Neutrophil (primary cell): Measurements from ENCODE around the gene PTPA.
"Not testable (repeated sequence)": the region's sequence is repeated elsewhere in the genome, so short reads cannot be mapped to it uniquely, and the experiment has no call there.

Source experiments
- H3K27ac ChIP-seq: fragments of 200-600 bp; sonication (generic); 2 replicates; pipeline ENCODE4 v1.5.1; 2016; ENCODE audit warnings: mild to moderate bottlenecking, moderate library complexity
- H3K27me3 ChIP-seq: fragments of 200-600 bp; sonication (generic); 2 replicates; pipeline ENCODE4 v1.6.0; 2016; ENCODE audit warnings: mild to moderate bottlenecking
- H3K36me3 ChIP-seq: fragments of 200-600 bp; sonication (generic); 2 replicates; pipeline ENCODE4 v1.5.1; 2017
- H3K4me1 ChIP-seq, 2 experiments: fragments of 200-600 bp in 1 of 2; sonication (generic) in 1 of 2; 1 replicate in 1 of 2; 2 replicates in 1 of 2; pipeline versions ENCODE4 v1.5.1 to v1.6.1; 2013 to 2016; ENCODE audit warnings: low read depth in 1 of 2, low read length in 1 of 2, mild to moderate bottlenecking in 1 of 2, moderate library complexity in 1 of 2; ENCODE audit not compliant: control insufficient read depth in 1 of 2, insufficient read depth in 1 of 2
- H3K4me3 ChIP-seq, 2 experiments: fragments of 200-600 bp in 1 of 2; sonication (generic) in 1 of 2; 1 replicate in 1 of 2; 2 replicates in 1 of 2; pipeline ENCODE4 v1.5.1; 2013 to 2016; ENCODE audit warnings: low read depth in 1 of 2, low read length in 1 of 2, mild to moderate bottlenecking in 1 of 2, moderate library complexity in 1 of 2
- H3K9me3 ChIP-seq: fragments of 200-600 bp; sonication (generic); 2 replicates; pipeline ENCODE4 v1.5.1; 2016
- CTCF ChIP-seq: fragments of 200-600 bp; sonication (generic); IDR thresholded peaks from 2 replicates; pipeline ENCODE4 v1.5.1; 2016; ENCODE audit warnings: antibody characterized with exemption

Gene PTPA

GRCh38 chr9:129113645-129114304 lies 2.6 kb downstream of the PTPA start:
- Histone ChIP-seq H3K9me3 (no peaks in the 10 kb centered on the region), H3K4me3 (no peak overlapping the region), H3K4me1 (peaks cover 21 to 26% of the 10 kb centered on the region in 2 experiments), H3K27ac (peak overlapping the region; percentile 6), H3K27me3 (no peaks in the 10 kb centered on the region), H3K36me3 (no peaks in the 10 kb centered on the region)
- no peak for TF ChIP-seq CTCF

GRCh38 chr9:129118799-129119198 lies 7.6 kb downstream of the PTPA start:
- TF ChIP-seq CTCF: no peak
- H3K27ac ChIP-seq: no peak overlapping the region

GRCh38 chr9:129121483-129121882 lies 10.3 kb downstream of the PTPA start:
- Histone ChIP-seq H3K27me3 (no peaks in the 10 kb centered on the region), H3K27ac (no peak overlapping the region), H3K9me3 (no peaks in the 10 kb centered on the region), H3K4me3 (no peak overlapping the region), H3K36me3 (peaks cover 47% of the 10 kb centered on the region), H3K4me1 (peaks cover 0 to under 1% of the 10 kb centered on the region in 2 experiments)
- no peak for TF ChIP-seq CTCF

More at GRCh38 chr9:129118799-129119198, 7.6 kb downstream of the PTPA start:
- Histone ChIP-seq H3K27me3 (no peaks in the 10 kb centered on the region), H3K9me3 (no peaks in the 10 kb centered on the region), H3K36me3 (peaks cover 30% of the 10 kb centered on the region), H3K4me1 (peaks cover 0 to 2% of the 10 kb centered on the region in 2 experiments), H3K4me3 (no peak overlapping the region)

- H3K4me1 ChIP-seq: peaks cover 4 to 7% of the 10 kb centered on the region in 2 experiments
- H3K36me3 ChIP-seq: peaks cover 47% of the 10 kb centered on the region
- no peak for TF ChIP-seq CTCF
- H3K27me3 ChIP-seq: no peaks in the 10 kb centered on the region
- H3K4me3 ChIP-seq: no peak overlapping the region
- no peak overlapping the region for H3K27ac ChIP-seq
- no peaks in the 10 kb centered on the region for H3K9me3 ChIP-seq
Observed at GRCh38 chr9:129122133-129122532, 10.9 kb downstream of the PTPA start.

GRCh38 chr9:129122976-129123375 lies 11.8 kb downstream of the PTPA start:
- Histone ChIP-seq H3K36me3 (peaks cover 53% of the 10 kb centered on the region), H3K4me1 (peaks cover 12% of the 10 kb centered on the region in 2 experiments)
- not testable (repeated sequence) for H3K27ac ChIP-seq, H3K27me3 ChIP-seq, H3K4me3 ChIP-seq, H3K9me3 ChIP-seq

- Histone ChIP-seq H3K27ac (no peak overlapping the region), H3K36me3 (peaks cover 60% of the 10 kb centered on the region), H3K4me1 (peaks cover 12% of the 10 kb centered on the region in 2 experiments), H3K4me3 (no peak overlapping the region), H3K9me3 (no peaks in the 10 kb centered on the region), H3K27me3 (no peaks in the 10 kb centered on the region)
- no peak for TF ChIP-seq CTCF
Observed at GRCh38 chr9:129124506-129125069, 13.4 kb downstream of the PTPA start.
